Progenitor cell of endocrine pancreas (in vitro differentiated cells): ENCODE measurements around the gene WFS1. TPM values are rescaled to one million over a fixed set of nuclear protein-coding genes. Genes with fewer than 3 reads are reported as not detected.
A peak's percentile ranks its signal among the peaks of the same experiment; 100 is the strongest.

Source experiments
- DNase-seq: peaks from one replicate; pipeline ENCODE4 v3.0.0; 2021; ENCODE audit warnings: low spot score; ENCODE audit not compliant: unreplicated experiment
- H3K27ac Mint-ChIP-seq: 2 replicates; pipeline ENCODE4 v1.8.0; 2021; ENCODE audit warnings: mild to moderate bottlenecking, moderate library complexity, mixed read lengths
- H3K27me3 Mint-ChIP-seq: 2 replicates; pipeline ENCODE4 v1.8.0; 2021; ENCODE audit warnings: mixed read lengths
- H3K36me3 Mint-ChIP-seq: 2 replicates; pipeline ENCODE4 v1.8.0; 2022; ENCODE audit warnings: mixed read lengths; ENCODE audit not compliant: insufficient read depth
- H3K4me1 Mint-ChIP-seq: 2 replicates; pipeline ENCODE4 v1.8.0; 2021; ENCODE audit warnings: low read depth, mixed read lengths
- H3K4me3 Mint-ChIP-seq: 2 replicates; pipeline ENCODE4 v1.8.0; 2021; ENCODE audit warnings: low read depth, mild to moderate bottlenecking, moderate library complexity, mixed read lengths
- H3K9me3 Mint-ChIP-seq: 2 replicates; pipeline ENCODE4 v1.8.0; 2021; ENCODE audit warnings: low read depth, mixed read lengths
- CTCF ChIP-seq: fragments of 200-600 bp; sonication (generic); IDR thresholded peaks from one replicate; pipeline ENCODE4 v1.5.0; 2021; ENCODE audit warnings: antibody characterized with exemption, mild to moderate bottlenecking; ENCODE audit not compliant: unreplicated experiment
- total RNA-seq: library from RNA; stranded (reverse); gene quantifications from 2 replicates; pipeline ENCODE4 v1.2.1, GENCODE V29; 2021

Gene WFS1
- total RNA-seq, 1 donor from 2014 or later: 37.9 TPM

- Mint-ChIP-seq H3K4me1 (peaks cover 13% of the 10 kb centered on the region), H3K36me3 (no peaks in the 10 kb centered on the region), H3K27me3 (no peaks in the 10 kb centered on the region), H3K27ac (no peak overlapping the region), H3K4me3 (no peak overlapping the region), H3K9me3 (no peaks in the 10 kb centered on the region)
- no peak for TF ChIP-seq CTCF
- DNase-seq: no peak
Measured at GRCh38 chr4:6275351-6275750, 5.7 kb downstream of the WFS1 start.

GRCh38 chr4:6275898-6276806 lies 6.5 kb downstream of the WFS1 start:
- H3K4me3 Mint-ChIP-seq: no peak overlapping the region
- H3K4me1 Mint-ChIP-seq: peaks cover 9% of the 10 kb centered on the region
- H3K27ac Mint-ChIP-seq: peak overlapping the region; percentile 73
- no peak for DNase-seq
- H3K36me3 Mint-ChIP-seq: no peaks in the 10 kb centered on the region
- H3K9me3 Mint-ChIP-seq: no peaks in the 10 kb centered on the region
- H3K27me3 Mint-ChIP-seq: no peaks in the 10 kb centered on the region
- TF ChIP-seq CTCF: no peak

GRCh38 chr4:6277139-6277802 lies 7.6 kb downstream of the WFS1 start:
- Mint-ChIP-seq H3K4me1 (peaks cover 9% of the 10 kb centered on the region), H3K36me3 (peaks cover 3% of the 10 kb centered on the region), H3K9me3 (no peaks in the 10 kb centered on the region), H3K27ac (no peak overlapping the region), H3K4me3 (no peak overlapping the region), H3K27me3 (no peaks in the 10 kb centered on the region)
- no peak for TF ChIP-seq CTCF
- DNase-seq: no peak

- H3K27me3 Mint-ChIP-seq: no peaks in the 10 kb centered on the region
- no peak for DNase-seq
- peaks cover 3% of the 10 kb centered on the region for H3K36me3 Mint-ChIP-seq
- peak overlapping the region; percentile 52 for H3K27ac Mint-ChIP-seq
- H3K4me1 Mint-ChIP-seq: peaks cover 9% of the 10 kb centered on the region
- H3K9me3 Mint-ChIP-seq: no peaks in the 10 kb centered on the region
- H3K4me3 Mint-ChIP-seq: no peak overlapping the region
- no peak for TF ChIP-seq CTCF
Measured at GRCh38 chr4:6277935-6278800, 8.5 kb downstream of the WFS1 start.

GRCh38 chr4:6278801-6279197 lies 9.1 kb downstream of the WFS1 start:
- Mint-ChIP-seq H3K4me3 (no peak overlapping the region), H3K27ac (peak overlapping the region; percentile 52), H3K4me1 (peaks cover 9% of the 10 kb centered on the region), H3K36me3 (peaks cover 3% of the 10 kb centered on the region), H3K9me3 (no peaks in the 10 kb centered on the region), H3K27me3 (no peaks in the 10 kb centered on the region)
- no peak for DNase-seq
- no peak for TF ChIP-seq CTCF
